ENCODE results near the gene HPSE2.

GRCh38 chr10:99234041-99234790 lies 1.4 kb downstream of the HPSE2 start:
- TF ChIP-seq CTCF (IDR thresholded peaks at IDR 0.05; ENCODE audit: low read depth, low read length, missing input control) (no peak), REST (IDR thresholded peaks at IDR 0.05) (no peak), GABPA (IDR thresholded peaks at IDR 0.05 in 1 of 2, conservative IDR thresholded peaks at IDR 0.05 in 1 of 2) (no peak), JUND (IDR thresholded peaks at IDR 0.05) (no peak), TAF1 (conservative IDR thresholded peaks at IDR 0.05) (no peak), ZBTB33 (IDR thresholded peaks at IDR 0.05) (no peak), MAX (IDR thresholded peaks at IDR 0.05) (no peak), NR2F2 (IDR thresholded peaks at IDR 0.05) (no peak), RAD21 (IDR thresholded peaks at IDR 0.05) (no peak), ATF3 (IDR thresholded peaks at IDR 0.05) (no peak), SP1 (IDR thresholded peaks at IDR 0.05) (no peak), HNF4G (IDR thresholded peaks at IDR 0.05) (no peak), HNF4A (conservative IDR thresholded peaks at IDR 0.05) (no peak)
